A549 (cell line): ENCODE data around the gene CLCA2. TPM values are rescaled to one million over a fixed set of nuclear protein-coding genes. Genes with fewer than 3 reads are reported as not detected.

ENCODE experiments used
- ATAC-seq, 2 experiments: fragments of 200-7000 bp in 1 of 2; fragments of >200 bp in 1 of 2; cut with Nextera tagmentation in 1 of 2; cut with Tn5 transposase in 1 of 2; 3 replicates each; pipeline versions ENCODE4 v1.8.0 to v1.9.1; 2018 to 2020; ENCODE audit warnings: mild to moderate bottlenecking in 1 of 2, moderate library complexity in 1 of 2
- CTCF ChIA-PET: fragments of 300-600 bp; sonication (Branson Sonifier 250); formaldehyde crosslinking; extraction: SDS; loops from one replicate; lab custom pipeline; 2021; ENCODE audit warnings: antibody characterized with exemption, inconsistent platforms; lab: Yijun Ruan, JAX
- POLR2A ChIA-PET: fragments of 350-600 bp; formaldehyde crosslinking; extraction: SDS; loops from one replicate; lab custom pipeline; 2021; ENCODE audit warnings: antibody characterized with exemption, inconsistent platforms; lab: Yijun Ruan, JAX
- DNase-seq, 2 experiments: peaks; one replicate each; pipeline versions ENCODE4 v3.0.0 to v3.0.0-alpha.2; 2011 to 2016; ENCODE audit warnings: low read depth in 1 of 2, low spot score in 1 of 2
- FAIRE-seq: peaks from 2 replicates; lab custom pipeline; 2011; peaks lifted over from hg19 to GRCh38; lab: Jason Lieb, UNC
- H3K27ac ChIP-seq, 2 experiments: fragments of >200 bp; sonication (Bioruptor Twin); formaldehyde crosslinking; 3 replicates each; pipeline ENCODE4 v1.5.1; 2016 to 2017
- H3K4me1 ChIP-seq: fragments of >200 bp; sonication (Bioruptor Twin); formaldehyde crosslinking; 3 replicates; pipeline ENCODE4 v1.6.1; 2016
- H3K4me2 ChIP-seq: fragments of >200 bp; sonication (Bioruptor Twin); formaldehyde crosslinking; 3 replicates; pipeline ENCODE4 v1.6.1; 2016
- H3K4me3 ChIP-seq: fragments of >200 bp; sonication (Bioruptor Twin); formaldehyde crosslinking; 3 replicates; pipeline ENCODE4 v1.5.1; 2016
- H3K9me3 ChIP-seq: fragments of >200 bp; sonication (Bioruptor Twin); formaldehyde crosslinking; 3 replicates; pipeline ENCODE4 v1.6.1; 2016
- CBX8 ChIP-seq: fragments of 200-600 bp; sonication (generic); IDR thresholded peaks from 2 replicates; pipeline ENCODE4 v1.6.1; 2016
- FOSB ChIP-seq: fragments of 250-450 bp; sonication (Bioruptor Pico); IDR thresholded peaks from 2 replicates; pipeline ENCODE4 v1.5.0; 2020; ENCODE audit warnings: mild to moderate bottlenecking, moderate library complexity
- FOSL2 ChIP-seq, 2 experiments: fragments of 450-650 bp in 1 of 2; fragments of >200 bp in 1 of 2; sonication (Bioruptor Twin) in 1 of 2; formaldehyde crosslinking; IDR thresholded peaks; 2 replicates each; pipeline versions ENCODE4 v1.5.0 to v1.6.1; 2016 to 2020; ENCODE audit warnings: mild to moderate bottlenecking in 1 of 2, moderate library complexity in 1 of 2
- FOXS1 ChIP-seq: fragments of 250-450 bp; sonication (Bioruptor Pico); IDR thresholded peaks from 2 replicates; pipeline ENCODE4 v1.5.0; 2020; ENCODE audit warnings: mild to moderate bottlenecking, moderate library complexity
- HDAC2 ChIP-seq: fragments of 200-600 bp; sonication (generic); IDR thresholded peaks from 2 replicates; pipeline ENCODE4 v1.6.1; 2016
- HEYL ChIP-seq: fragments of 250-450 bp; sonication (Bioruptor Pico); IDR thresholded peaks from 2 replicates; pipeline ENCODE4 v1.8.0; 2021; ENCODE audit warnings: mild to moderate bottlenecking, moderate library complexity
- JUNB ChIP-seq: fragments of >200 bp; sonication (Bioruptor Twin); formaldehyde crosslinking; IDR thresholded peaks from 2 replicates; pipeline ENCODE4 v1.6.1; 2016
- KDM5A ChIP-seq: fragments of 200-600 bp; sonication (generic); IDR thresholded peaks from 2 replicates; pipeline ENCODE4 v1.6.1; 2016; ENCODE audit warnings: antibody characterized with exemption, mild to moderate bottlenecking
- MAFK ChIP-seq: fragments of 450-650 bp; IDR thresholded peaks from 2 replicates; pipeline ENCODE4 v1.6.1; 2014; ENCODE audit not compliant: partially characterized antibody
- MAZ ChIP-seq: fragments of 150-350 bp; IDR thresholded peaks from 2 replicates; pipeline ENCODE4 v1.6.1; 2014; ENCODE audit warnings: antibody characterized with exemption, low read depth, low read length, borderline replicate concordance
- TFCP2L1 ChIP-seq: fragments of 250-450 bp; sonication (Bioruptor Pico); IDR thresholded peaks from 2 replicates; pipeline ENCODE4 v1.5.0; 2021; ENCODE audit warnings: mild to moderate bottlenecking
- ZFP36 ChIP-seq: fragments of 450-650 bp; IDR thresholded peaks from 2 replicates; pipeline ENCODE4 v1.6.1; 2014; ENCODE audit warnings: borderline replicate concordance; ENCODE audit not compliant: partially characterized antibody
- WGBS: methylation state at CpG from one replicate; pipeline ENCODE4 v1.1.6; 2017; ENCODE audit errors: missing lambda C conversion rate; 5-methylcytosine and 5-hydroxymethylcytosine counted together
- polyA plus RNA-seq, 4 experiments: library from polyadenylated mRNA; depleted of rRNA in 3 of 4; stranded (reverse); fragments of >200 nt; fragmentation: RNase III in 1 of 4; extraction: RNeasy Plus Mini Kit Qiagen cat#74134 plus additional on column Dnase treatment in 1 of 4; gene quantifications; 2 replicates in 3 of 4; 3 replicates in 1 of 4; pipeline ENCODE4 v1.2.3, GENCODE V29; 2011 to 2017
- TF ChIP-seq, protein P1 (sequence below): IDR thresholded peaks from 2 replicates; pipeline ENCODE4 v1.6.1; 2012; ENCODE audit warnings: low read depth, borderline replicate concordance
- TF ChIP-seq, protein P2 (sequence below): fragments of 250-450 bp; sonication (Bioruptor Pico); IDR thresholded peaks from 2 replicates; pipeline ENCODE4 v1.5.0; 2020; ENCODE audit warnings: low read depth, mild to moderate bottlenecking, moderate library complexity
- TF ChIP-seq, protein P3 (sequence below): fragments of >200 bp; sonication (Bioruptor Twin); formaldehyde crosslinking; IDR thresholded peaks from 3 replicates; pipeline ENCODE4 v1.6.1; 2016
- TF ChIP-seq, protein P4 (sequence below): IDR thresholded peaks from 2 replicates; pipeline ENCODE4 v1.6.1; 2012
- TF ChIP-seq, protein P5 (sequence below): IDR thresholded peaks from 2 replicates; pipeline ENCODE4 v1.6.1; 2012
- TF ChIP-seq, protein P6 (sequence below): fragments of >200 bp; sonication (Bioruptor Twin); formaldehyde crosslinking; IDR thresholded peaks from 3 replicates; pipeline ENCODE4 v1.5.1; 2016
- TF ChIP-seq, protein P7 (sequence below): fragments of 200-600 bp; sonication (generic); IDR thresholded peaks from 2 replicates; pipeline ENCODE4 v1.6.1; 2016; ENCODE audit warnings: antibody characterized with exemption, mild to moderate bottlenecking, moderate library complexity

Gene CLCA2
- polyA plus RNA-seq, 2 of the 4 experiments (the other 2 are of a cell fraction): 0.05 TPM; not detected in 1

DNA sequence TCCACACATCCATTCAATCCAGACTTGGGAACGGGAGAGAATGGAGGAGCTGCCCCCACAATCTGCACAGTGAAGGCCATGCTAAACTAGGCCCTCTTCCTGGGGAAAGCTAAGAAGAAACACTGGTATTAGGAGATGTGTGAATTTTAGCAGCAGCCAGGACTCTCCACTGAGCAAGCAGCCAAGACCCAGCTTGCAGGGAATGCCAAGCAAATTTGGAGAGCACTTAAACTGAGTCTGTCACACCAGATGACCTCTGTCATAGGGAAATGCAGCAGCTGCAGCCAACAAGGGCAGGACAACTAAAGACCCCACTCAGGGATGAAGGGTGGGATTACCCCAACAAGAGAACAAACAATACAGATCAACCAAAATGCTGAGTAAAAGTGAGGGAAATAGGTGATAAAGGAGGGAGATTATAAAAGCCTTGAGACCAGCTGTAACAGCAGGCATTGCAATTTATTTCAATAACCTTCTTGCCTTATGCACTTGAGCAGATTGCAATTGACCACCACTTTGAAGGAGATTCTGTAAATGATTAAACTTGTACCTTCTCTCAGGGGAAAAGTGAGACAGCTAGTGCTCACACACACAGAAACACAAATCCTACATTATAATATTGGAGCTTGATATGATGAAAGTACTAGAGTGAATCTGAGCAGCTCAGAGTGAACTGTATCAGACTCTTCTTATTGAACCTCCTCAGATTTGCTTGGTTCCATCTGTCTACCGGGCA is 42.3 kb downstream of the CLCA2 start:
- CTCF ChIA-PET: interaction anchor here (1.1 kb wide), 1 partner anchor 9 kb away, joined by 4 read pairs; no protein-coding TSS in a partner anchor
- TF ChIP-seq TFCP2L1 (CRISPR knock-in tag) (no peak), MAZ (no peak), HEYL (CRISPR knock-in tag) (no peak), KDM5A (no peak), JUNB (no peak), HDAC2 (no peak), FOSL2 (IDR thresholded peaks at IDR 0.05) (no peak), FOSL2 (CRISPR knock-in tag; IDR thresholded peaks at IDR 0.05) (no peak), CBX8 (no peak), FOXS1 (CRISPR knock-in tag) (no peak), ZFP36 (no peak), MAFK (no peak), FOSB (no peak)
- TF ChIP-seq, protein P1, sequence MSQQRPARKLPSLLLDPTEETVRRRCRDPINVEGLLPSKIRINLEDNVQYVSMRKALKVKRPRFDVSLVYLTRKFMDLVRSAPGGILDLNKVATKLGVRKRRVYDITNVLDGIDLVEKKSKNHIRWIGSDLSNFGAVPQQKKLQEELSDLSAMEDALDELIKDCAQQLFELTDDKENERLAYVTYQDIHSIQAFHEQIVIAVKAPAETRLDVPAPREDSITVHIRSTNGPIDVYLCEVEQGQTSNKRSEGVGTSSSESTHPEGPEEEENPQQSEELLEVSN: no peak
- TF ChIP-seq, protein P2, sequence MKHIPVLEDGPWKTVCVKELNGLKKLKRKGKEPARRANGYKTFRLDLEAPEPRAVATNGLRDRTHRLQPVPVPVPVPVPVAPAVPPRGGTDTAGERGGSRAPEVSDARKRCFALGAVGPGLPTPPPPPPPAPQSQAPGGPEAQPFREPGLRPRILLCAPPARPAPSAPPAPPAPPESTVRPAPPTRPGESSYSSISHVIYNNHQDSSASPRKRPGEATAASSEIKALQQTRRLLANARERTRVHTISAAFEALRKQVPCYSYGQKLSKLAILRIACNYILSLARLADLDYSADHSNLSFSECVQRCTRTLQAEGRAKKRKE (CRISPR knock-in tag): no peak
- TF ChIP-seq, protein P3, sequence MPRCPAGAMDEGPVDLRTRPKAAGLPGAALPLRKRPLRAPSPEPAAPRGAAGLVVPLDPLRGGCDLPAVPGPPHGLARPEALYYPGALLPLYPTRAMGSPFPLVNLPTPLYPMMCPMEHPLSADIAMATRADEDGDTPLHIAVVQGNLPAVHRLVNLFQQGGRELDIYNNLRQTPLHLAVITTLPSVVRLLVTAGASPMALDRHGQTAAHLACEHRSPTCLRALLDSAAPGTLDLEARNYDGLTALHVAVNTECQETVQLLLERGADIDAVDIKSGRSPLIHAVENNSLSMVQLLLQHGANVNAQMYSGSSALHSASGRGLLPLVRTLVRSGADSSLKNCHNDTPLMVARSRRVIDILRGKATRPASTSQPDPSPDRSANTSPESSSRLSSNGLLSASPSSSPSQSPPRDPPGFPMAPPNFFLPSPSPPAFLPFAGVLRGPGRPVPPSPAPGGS: no peak
- TF ChIP-seq, protein P4, sequence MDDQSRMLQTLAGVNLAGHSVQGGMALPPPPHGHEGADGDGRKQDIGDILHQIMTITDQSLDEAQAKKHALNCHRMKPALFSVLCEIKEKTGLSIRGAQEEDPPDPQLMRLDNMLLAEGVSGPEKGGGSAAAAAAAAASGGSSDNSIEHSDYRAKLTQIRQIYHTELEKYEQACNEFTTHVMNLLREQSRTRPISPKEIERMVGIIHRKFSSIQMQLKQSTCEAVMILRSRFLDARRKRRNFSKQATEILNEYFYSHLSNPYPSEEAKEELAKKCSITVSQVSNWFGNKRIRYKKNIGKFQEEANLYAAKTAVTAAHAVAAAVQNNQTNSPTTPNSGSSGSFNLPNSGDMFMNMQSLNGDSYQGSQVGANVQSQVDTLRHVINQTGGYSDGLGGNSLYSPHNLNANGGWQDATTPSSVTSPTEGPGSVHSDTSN: no peak
- TF ChIP-seq, protein P5, sequence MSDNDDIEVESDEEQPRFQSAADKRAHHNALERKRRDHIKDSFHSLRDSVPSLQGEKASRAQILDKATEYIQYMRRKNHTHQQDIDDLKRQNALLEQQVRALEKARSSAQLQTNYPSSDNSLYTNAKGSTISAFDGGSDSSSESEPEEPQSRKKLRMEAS: no peak
- TF ChIP-seq, protein P6, sequence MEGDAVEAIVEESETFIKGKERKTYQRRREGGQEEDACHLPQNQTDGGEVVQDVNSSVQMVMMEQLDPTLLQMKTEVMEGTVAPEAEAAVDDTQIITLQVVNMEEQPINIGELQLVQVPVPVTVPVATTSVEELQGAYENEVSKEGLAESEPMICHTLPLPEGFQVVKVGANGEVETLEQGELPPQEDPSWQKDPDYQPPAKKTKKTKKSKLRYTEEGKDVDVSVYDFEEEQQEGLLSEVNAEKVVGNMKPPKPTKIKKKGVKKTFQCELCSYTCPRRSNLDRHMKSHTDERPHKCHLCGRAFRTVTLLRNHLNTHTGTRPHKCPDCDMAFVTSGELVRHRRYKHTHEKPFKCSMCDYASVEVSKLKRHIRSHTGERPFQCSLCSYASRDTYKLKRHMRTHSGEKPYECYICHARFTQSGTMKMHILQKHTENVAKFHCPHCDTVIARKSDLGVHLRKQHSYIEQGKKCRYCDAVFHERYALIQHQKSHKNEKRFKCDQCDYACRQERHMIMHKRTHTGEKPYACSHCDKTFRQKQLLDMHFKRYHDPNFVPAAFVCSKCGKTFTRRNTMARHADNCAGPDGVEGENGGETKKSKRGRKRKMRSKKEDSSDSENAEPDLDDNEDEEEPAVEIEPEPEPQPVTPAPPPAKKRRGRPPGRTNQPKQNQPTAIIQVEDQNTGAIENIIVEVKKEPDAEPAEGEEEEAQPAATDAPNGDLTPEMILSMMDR: no peak
- TF ChIP-seq, protein P7, sequence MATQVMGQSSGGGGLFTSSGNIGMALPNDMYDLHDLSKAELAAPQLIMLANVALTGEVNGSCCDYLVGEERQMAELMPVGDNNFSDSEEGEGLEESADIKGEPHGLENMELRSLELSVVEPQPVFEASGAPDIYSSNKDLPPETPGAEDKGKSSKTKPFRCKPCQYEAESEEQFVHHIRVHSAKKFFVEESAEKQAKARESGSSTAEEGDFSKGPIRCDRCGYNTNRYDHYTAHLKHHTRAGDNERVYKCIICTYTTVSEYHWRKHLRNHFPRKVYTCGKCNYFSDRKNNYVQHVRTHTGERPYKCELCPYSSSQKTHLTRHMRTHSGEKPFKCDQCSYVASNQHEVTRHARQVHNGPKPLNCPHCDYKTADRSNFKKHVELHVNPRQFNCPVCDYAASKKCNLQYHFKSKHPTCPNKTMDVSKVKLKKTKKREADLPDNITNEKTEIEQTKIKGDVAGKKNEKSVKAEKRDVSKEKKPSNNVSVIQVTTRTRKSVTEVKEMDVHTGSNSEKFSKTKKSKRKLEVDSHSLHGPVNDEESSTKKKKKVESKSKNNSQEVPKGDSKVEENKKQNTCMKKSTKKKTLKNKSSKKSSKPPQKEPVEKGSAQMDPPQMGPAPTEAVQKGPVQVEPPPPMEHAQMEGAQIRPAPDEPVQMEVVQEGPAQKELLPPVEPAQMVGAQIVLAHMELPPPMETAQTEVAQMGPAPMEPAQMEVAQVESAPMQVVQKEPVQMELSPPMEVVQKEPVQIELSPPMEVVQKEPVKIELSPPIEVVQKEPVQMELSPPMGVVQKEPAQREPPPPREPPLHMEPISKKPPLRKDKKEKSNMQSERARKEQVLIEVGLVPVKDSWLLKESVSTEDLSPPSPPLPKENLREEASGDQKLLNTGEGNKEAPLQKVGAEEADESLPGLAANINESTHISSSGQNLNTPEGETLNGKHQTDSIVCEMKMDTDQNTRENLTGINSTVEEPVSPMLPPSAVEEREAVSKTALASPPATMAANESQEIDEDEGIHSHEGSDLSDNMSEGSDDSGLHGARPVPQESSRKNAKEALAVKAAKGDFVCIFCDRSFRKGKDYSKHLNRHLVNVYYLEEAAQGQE: no peak
- TF ChIP-seq, all 56 proteins: peak for 0
- no peak for FAIRE-seq

More for the DNA sequence above, 42.3 kb downstream of the CLCA2 start:
- DNase-seq (no peak), ATAC-seq (no peak)
- Histone ChIP-seq H3K4me1 (no peaks in the 10 kb centered on the region), H3K4me2 (no peak overlapping the region), H3K9me3 (no peaks in the 10 kb centered on the region), H3K4me3 (no peak overlapping the region), H3K27ac (no peak overlapping the region)
- WGBS: 11% methylated on average over 2 of the region's 2 CpGs
- POLR2A ChIA-PET: no interaction called here
